Astrocyte (in vitro differentiated cells and primary cell): ENCODE measurements around the gene AOC3. TPM values are rescaled to one million over a fixed set of nuclear protein-coding genes. Genes with fewer than 3 reads are reported as not detected.

Source experiments
- DNase-seq: peaks from one replicate; pipeline ENCODE4 v3.0.0-alpha.2; 2010; ENCODE audit warnings: low read depth
- FAIRE-seq: peaks from 2 replicates; lab custom pipeline; 2011; peaks lifted over from hg19 to GRCh38; lab: Jason Lieb, UNC
- H2AFZ ChIP-seq: 2 replicates; pipeline ENCODE4 v1.6.0; 2012; ENCODE audit warnings: low read depth, low read length, inconsistent platforms
- H3K27ac ChIP-seq: 2 replicates; pipeline ENCODE4 v1.5.1; 2011; ENCODE audit warnings: low read depth, low read length, inconsistent platforms
- H3K27me3 ChIP-seq: 2 replicates; pipeline ENCODE4 v1.6.0; 2011; ENCODE audit warnings: low read length, inconsistent platforms; ENCODE audit not compliant: insufficient read depth
- H3K36me3 ChIP-seq: 2 replicates; pipeline ENCODE4 v1.5.1; 2011; ENCODE audit warnings: low read length, inconsistent platforms; ENCODE audit not compliant: insufficient read depth
- H3K4me1 ChIP-seq: 2 replicates; pipeline ENCODE4 v1.5.1; 2011; ENCODE audit warnings: low read length, inconsistent platforms; ENCODE audit not compliant: insufficient read depth
- H3K4me2 ChIP-seq: 2 replicates; pipeline ENCODE4 v1.6.0; 2012; ENCODE audit warnings: low read length, inconsistent platforms
- H3K4me3 ChIP-seq: 2 replicates; pipeline ENCODE4 v1.5.1; 2011; ENCODE audit warnings: low read depth, mild to moderate bottlenecking, low read length, inconsistent platforms; ENCODE audit not compliant: insufficient read depth
- H3K79me2 ChIP-seq: 2 replicates; pipeline ENCODE4 v1.6.0; 2012; ENCODE audit warnings: mild to moderate bottlenecking, low read length, inconsistent platforms; ENCODE audit not compliant: insufficient read depth
- H3K9ac ChIP-seq: 2 replicates; pipeline ENCODE4 v1.6.0; 2012; ENCODE audit warnings: mild to moderate bottlenecking, low read length, inconsistent platforms
- H3K9me3 ChIP-seq: 2 replicates; pipeline ENCODE4 v1.5.1; 2012; ENCODE audit warnings: low read depth, mild to moderate bottlenecking, low read length, inconsistent platforms; ENCODE audit not compliant: insufficient read depth
- H4K20me1 ChIP-seq: 2 replicates; pipeline ENCODE4 v1.6.0; 2012; ENCODE audit warnings: low read length, inconsistent platforms; ENCODE audit not compliant: insufficient read depth
- H3K27ac Mint-ChIP-seq: one replicate; pipeline ENCODE4 v1.8.0; 2021; ENCODE audit warnings: mild to moderate bottlenecking, mixed read lengths; ENCODE audit not compliant: unreplicated experiment
- H3K27me3 Mint-ChIP-seq: one replicate; pipeline ENCODE4 v1.8.0; 2021; ENCODE audit warnings: low read depth, mixed read lengths; ENCODE audit not compliant: unreplicated experiment
- H3K36me3 Mint-ChIP-seq: one replicate; pipeline ENCODE4 v1.8.0; 2021; ENCODE audit warnings: low read depth, mixed read lengths; ENCODE audit not compliant: unreplicated experiment
- H3K4me1 Mint-ChIP-seq: one replicate; pipeline ENCODE4 v1.8.0; 2021; ENCODE audit warnings: low read depth, mixed read lengths; ENCODE audit not compliant: unreplicated experiment
- H3K4me3 Mint-ChIP-seq: one replicate; pipeline ENCODE4 v1.8.0; 2021; ENCODE audit warnings: mild to moderate bottlenecking, moderate library complexity, mixed read lengths; ENCODE audit not compliant: unreplicated experiment
- H3K9me3 Mint-ChIP-seq: one replicate; pipeline ENCODE4 v1.8.0; 2021; ENCODE audit warnings: mild to moderate bottlenecking, mixed read lengths; ENCODE audit not compliant: unreplicated experiment
- EZH2 ChIP-seq: IDR thresholded peaks from 2 replicates; pipeline ENCODE4 v1.6.1; 2012; ENCODE audit warnings: mild to moderate bottlenecking, low read length, inconsistent platforms; ENCODE audit not compliant: insufficient read depth
- total RNA-seq: library from RNA; stranded (reverse); gene quantifications from 2 replicates; pipeline ENCODE4 v1.2.1, GENCODE V29; 2021
- TF ChIP-seq, protein P1 (sequence below): IDR thresholded peaks from 2 replicates; pipeline ENCODE4 v1.5.1; 2011; ENCODE audit warnings: low read depth, mild to moderate bottlenecking, inconsistent platforms, low read length, moderate library complexity; ENCODE audit not compliant: insufficient read depth

AOC3 gene
- total RNA-seq, 1 donor from 2014 or later = 1.1 TPM

- DNase-seq (no peak), FAIRE-seq (no peak)
- no peaks in the 10 kb centered on the region for H3K9me3 Mint-ChIP-seq
- H3K4me1 Mint-ChIP-seq = peaks cover 23% of the 10 kb centered on the region
- peaks cover 7% of the 10 kb centered on the region for H4K20me1 ChIP-seq
- peaks cover 31% of the 10 kb centered on the region for H3K4me1 ChIP-seq
- no peak overlapping the region for H3K27ac ChIP-seq
- H3K36me3 Mint-ChIP-seq = peaks cover 17% of the 10 kb centered on the region
- peaks cover 31% of the 10 kb centered on the region for H3K79me2 ChIP-seq
- no peak overlapping the region for H3K9ac ChIP-seq
- H3K4me3 ChIP-seq = no peak overlapping the region
- H3K27me3 Mint-ChIP-seq = no peaks in the 10 kb centered on the region
- H3K27me3 ChIP-seq = no peaks in the 10 kb centered on the region
- H3K9me3 ChIP-seq = no peaks in the 10 kb centered on the region
- no peak overlapping the region for H3K4me2 ChIP-seq
- H3K4me3 Mint-ChIP-seq = no peak overlapping the region
- peak overlapping the region; percentile 23 for H3K27ac Mint-ChIP-seq
- peaks cover 41% of the 10 kb centered on the region for H3K36me3 ChIP-seq
- TF ChIP-seq EZH2 = no peak
- TF ChIP-seq, protein P1, sequence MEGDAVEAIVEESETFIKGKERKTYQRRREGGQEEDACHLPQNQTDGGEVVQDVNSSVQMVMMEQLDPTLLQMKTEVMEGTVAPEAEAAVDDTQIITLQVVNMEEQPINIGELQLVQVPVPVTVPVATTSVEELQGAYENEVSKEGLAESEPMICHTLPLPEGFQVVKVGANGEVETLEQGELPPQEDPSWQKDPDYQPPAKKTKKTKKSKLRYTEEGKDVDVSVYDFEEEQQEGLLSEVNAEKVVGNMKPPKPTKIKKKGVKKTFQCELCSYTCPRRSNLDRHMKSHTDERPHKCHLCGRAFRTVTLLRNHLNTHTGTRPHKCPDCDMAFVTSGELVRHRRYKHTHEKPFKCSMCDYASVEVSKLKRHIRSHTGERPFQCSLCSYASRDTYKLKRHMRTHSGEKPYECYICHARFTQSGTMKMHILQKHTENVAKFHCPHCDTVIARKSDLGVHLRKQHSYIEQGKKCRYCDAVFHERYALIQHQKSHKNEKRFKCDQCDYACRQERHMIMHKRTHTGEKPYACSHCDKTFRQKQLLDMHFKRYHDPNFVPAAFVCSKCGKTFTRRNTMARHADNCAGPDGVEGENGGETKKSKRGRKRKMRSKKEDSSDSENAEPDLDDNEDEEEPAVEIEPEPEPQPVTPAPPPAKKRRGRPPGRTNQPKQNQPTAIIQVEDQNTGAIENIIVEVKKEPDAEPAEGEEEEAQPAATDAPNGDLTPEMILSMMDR = peak; percentile 82
- no peak overlapping the region for H2AFZ ChIP-seq
Measured at GRCh38 chr17:42819939-42820535, 31.0 kb upstream of the AOC3 start.

DNA sequence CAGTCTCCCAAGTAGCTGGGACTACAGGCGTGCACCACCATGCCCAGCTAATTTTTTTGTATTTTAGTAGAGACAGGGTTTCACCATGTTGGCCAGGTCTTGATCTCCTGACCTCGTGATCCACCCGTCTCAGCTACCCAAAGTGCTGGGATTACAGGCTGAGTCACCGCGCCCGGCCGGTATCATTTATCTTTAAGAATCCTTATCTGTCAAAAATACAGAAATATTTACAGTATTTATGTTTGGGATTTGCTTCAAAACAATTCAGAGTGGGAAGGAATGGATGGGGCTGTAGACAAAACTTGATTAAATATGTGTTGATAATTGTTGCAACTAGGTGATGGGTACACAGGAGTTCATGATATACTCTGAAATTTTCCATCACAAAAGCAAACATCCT, 29.8 kb upstream of the AOC3 start:
- Mint-ChIP-seq H3K4me1 (peaks cover 19% of the 10 kb centered on the region), H3K27me3 (no peaks in the 10 kb centered on the region), H3K27ac (no peak overlapping the region), H3K36me3 (peaks cover 12% of the 10 kb centered on the region), H3K4me3 (no peak overlapping the region), H3K9me3 (no peaks in the 10 kb centered on the region)
- FAIRE-seq (no peak), DNase-seq (no peak)
- no peak overlapping the region for H3K4me2 ChIP-seq
- no peak overlapping the region for H3K4me3 ChIP-seq
- no peak overlapping the region for H2AFZ ChIP-seq
- no peak for TF ChIP-seq EZH2
- TF ChIP-seq, protein P1 = no peak
- no peak overlapping the region for H3K9ac ChIP-seq
- H4K20me1 ChIP-seq = peaks cover 7% of the 10 kb centered on the region
- peaks cover 1% of the 10 kb centered on the region for H3K27me3 ChIP-seq
- H3K27ac ChIP-seq = no peak overlapping the region
- no peaks in the 10 kb centered on the region for H3K9me3 ChIP-seq
- peaks cover 33% of the 10 kb centered on the region for H3K36me3 ChIP-seq
- H3K4me1 ChIP-seq = peaks cover 20% of the 10 kb centered on the region
- peaks cover 31% of the 10 kb centered on the region for H3K79me2 ChIP-seq

GRCh38 chr17:42827472-42827871, 23.5 kb upstream of the AOC3 start:
- Mint-ChIP-seq H3K4me3 (no peak overlapping the region), H3K27me3 (peaks cover 3% of the 10 kb centered on the region), H3K36me3 (no peaks in the 10 kb centered on the region), H3K4me1 (peaks cover 8% of the 10 kb centered on the region), H3K9me3 (no peaks in the 10 kb centered on the region), H3K27ac (no peak overlapping the region)
- H4K20me1 ChIP-seq = no peaks in the 10 kb centered on the region
- TF ChIP-seq, protein P1 = no peak
- no peak for TF ChIP-seq EZH2
- H3K27me3 ChIP-seq = peaks cover 5% of the 10 kb centered on the region
- H3K79me2 ChIP-seq = peaks cover 20% of the 10 kb centered on the region
- H3K27ac ChIP-seq = no peak overlapping the region
- H3K4me3 ChIP-seq = no peak overlapping the region
- FAIRE-seq (no peak), DNase-seq (no peak)
- no peak overlapping the region for H3K4me2 ChIP-seq
- no peaks in the 10 kb centered on the region for H3K9me3 ChIP-seq
- peaks cover 7% of the 10 kb centered on the region for H3K4me1 ChIP-seq
- no peak overlapping the region for H3K9ac ChIP-seq
- no peak overlapping the region for H2AFZ ChIP-seq
- no peaks in the 10 kb centered on the region for H3K36me3 ChIP-seq
